Measurements from ENCODE around the gene B3GALT4. TPM values are rescaled to one million over a fixed set of nuclear protein-coding genes. Genes with fewer than 3 reads are reported as not detected.

The B3GALT4 gene
- total and polyA plus RNA-seq, 2 of the 13 experiments (the other 11 are each of a cell fraction or from before 2014, with no cell fraction given): 0.04 to 0.27 TPM

DNA sequence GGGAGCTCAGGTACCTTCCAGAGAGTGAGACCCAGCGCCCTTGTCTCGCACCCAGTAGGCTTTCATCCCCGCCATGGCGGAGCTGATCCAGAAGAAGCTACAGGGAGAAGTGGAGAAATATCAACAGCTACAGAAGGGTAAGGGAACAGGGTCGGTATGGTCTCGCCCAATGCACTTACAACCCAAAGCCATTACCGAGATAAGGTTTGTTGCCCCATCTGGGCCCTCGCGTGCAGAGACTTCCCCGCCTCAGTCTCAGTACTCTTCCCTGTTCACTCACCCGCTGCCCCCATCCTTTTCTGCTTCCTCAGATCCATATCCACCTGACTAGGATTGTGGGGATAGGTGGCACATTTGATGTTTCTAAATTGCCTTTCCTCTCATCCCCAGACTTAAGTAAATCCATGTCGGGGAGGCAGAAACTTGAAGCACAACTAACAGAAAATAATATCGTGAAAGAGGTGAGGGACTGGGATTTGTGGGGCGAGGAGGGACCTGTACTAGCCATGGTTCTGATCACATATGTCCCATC, 12.9 kb downstream of the B3GALT4 start (continued):
- TF ChIP-seq HNRNPUL1 (IDR thresholded peaks at IDR 0.05; ENCODE audit: low read depth, low read length) (no peak), DMAP1 (CRISPR knock-in tag; IDR thresholded peaks at IDR 0.05) (0 out of 2 replicates have a peak, but pooled peaks have one; percentile 1), MZF1 (CRISPR knock-in tag; IDR thresholded peaks at IDR 0.05; ENCODE audit: borderline replicate concordance) (no peak), SALL1 (CRISPR knock-in tag; IDR thresholded peaks at IDR 0.05) (no peak), ZNF205 (CRISPR knock-in tag; IDR thresholded peaks at IDR 0.05) (no peak), KLF9 (CRISPR knock-in tag; IDR thresholded peaks at IDR 0.05; ENCODE audit: low read depth) (no peak), RFX1 (IDR thresholded peaks at IDR 0.05) (no peak), ZNF740 (CRISPR knock-in tag; IDR thresholded peaks at IDR 0.05) (no peak), SP4 (CRISPR knock-in tag; IDR thresholded peaks at IDR 0.05) (peak; percentile 41), UBTF (CRISPR knock-in tag; IDR thresholded peaks at IDR 0.05) (no peak), NFKB2 (CRISPR knock-in tag; IDR thresholded peaks at IDR 0.05; ENCODE audit: borderline replicate concordance) (no peak), PHF20 (CRISPR knock-in tag; IDR thresholded peaks at IDR 0.05) (no peak; the same call in 1 of the 2 replicates), TOE1 (CRISPR knock-in tag; IDR thresholded peaks at IDR 0.05) (no peak), ZNF614 (CRISPR knock-in tag; IDR thresholded peaks at IDR 0.05; ENCODE audit: borderline replicate concordance) (no peak), ZNF501 (CRISPR knock-in tag; IDR thresholded peaks at IDR 0.05) (no peak), IRF9 (CRISPR knock-in tag; IDR thresholded peaks at IDR 0.05; ENCODE audit: borderline replicate concordance) (no peak), HMGXB3 (CRISPR knock-in tag; IDR thresholded peaks at IDR 0.05; ENCODE audit: borderline replicate concordance) (no peak), ZNF317 (CRISPR knock-in tag; IDR thresholded peaks at IDR 0.05) (no peak), DPF2 (CRISPR knock-in tag; IDR thresholded peaks at IDR 0.05; ENCODE audit: borderline replicate concordance, low read depth) (no peak), ZSCAN21 (CRISPR knock-in tag; IDR thresholded peaks at IDR 0.05; ENCODE audit: borderline replicate concordance) (no peak)
- TF ChIP-seq, protein P1, sequence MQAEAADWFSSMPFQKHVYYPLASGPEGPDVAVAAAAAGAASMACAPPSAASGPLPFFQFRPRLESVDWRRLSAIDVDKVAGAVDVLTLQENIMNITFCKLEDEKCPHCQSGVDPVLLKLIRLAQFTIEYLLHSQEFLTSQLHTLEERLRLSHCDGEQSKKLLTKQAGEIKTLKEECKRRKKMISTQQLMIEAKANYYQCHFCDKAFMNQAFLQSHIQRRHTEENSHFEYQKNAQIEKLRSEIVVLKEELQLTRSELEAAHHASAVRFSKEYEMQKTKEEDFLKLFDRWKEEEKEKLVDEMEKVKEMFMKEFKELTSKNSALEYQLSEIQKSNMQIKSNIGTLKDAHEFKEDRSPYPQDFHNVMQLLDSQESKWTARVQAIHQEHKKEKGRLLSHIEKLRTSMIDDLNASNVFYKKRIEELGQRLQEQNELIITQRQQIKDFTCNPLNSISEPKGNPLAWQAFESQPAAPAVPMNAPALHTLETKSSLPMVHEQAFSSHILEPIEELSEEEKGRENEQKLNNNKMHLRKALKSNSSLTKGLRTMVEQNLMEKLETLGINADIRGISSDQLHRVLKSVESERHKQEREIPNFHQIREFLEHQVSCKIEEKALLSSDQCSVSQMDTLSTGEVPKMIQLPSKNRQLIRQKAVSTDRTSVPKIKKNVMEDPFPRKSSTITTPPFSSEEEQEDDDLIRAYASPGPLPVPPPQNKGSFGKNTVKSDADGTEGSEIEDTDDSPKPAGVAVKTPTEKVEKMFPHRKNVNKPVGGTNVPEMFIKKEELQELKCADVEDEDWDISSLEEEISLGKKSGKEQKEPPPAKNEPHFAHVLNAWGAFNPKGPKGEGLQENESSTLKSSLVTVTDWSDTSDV (CRISPR knock-in tag; IDR thresholded peaks at IDR 0.05): no peak
